Common myeloid progenitor, CD34-positive (primary cell): ENCODE data around the gene CXCL5.
A peak's percentile ranks its signal among the peaks of the same experiment; 100 is the strongest.

Source experiments
- CTCF ChIA-PET: fragments of 350-600 bp; sonication (Branson Sonifier 250); formaldehyde crosslinking; loops from one replicate; lab custom pipeline; 2021; ENCODE audit warnings: antibody characterized with exemption; lab: Charles Lee
- POLR2A ChIA-PET: fragments of 350-600 bp; sonication (Branson Sonifier 250); formaldehyde crosslinking; loops from one replicate; lab custom pipeline; 2021; ENCODE audit warnings: antibody characterized with exemption; lab: Charles Lee
- DNase-seq, 3 donors: peaks; one replicate each; pipeline versions ENCODE4 v3.0.0 to v3.0.0-alpha.2; 2013
- H3K27ac ChIP-seq, 2 experiments: 1 replicate in 1 of 2; 2 replicates in 1 of 2; pipeline ENCODE4 v1.7.0; 2013; ENCODE audit warnings: inconsistent platforms in 2 of 2, low read length in 2 of 2, mild to moderate bottlenecking in 2 of 2, low read depth in 1 of 2, moderate library complexity in 1 of 2; ENCODE audit not compliant: severe bottlenecking in 2 of 2, insufficient read depth in 1 of 2, poor library complexity in 1 of 2
- H3K27me3 ChIP-seq, 5 experiments: replicated peaks in 2 of 5; 1 replicate in 3 of 5; 2 replicates in 2 of 5; pipeline versions ENCODE4 v1.6.1 to v1.7.0; 2013; ENCODE audit warnings: low read length in 4 of 5, mild to moderate bottlenecking in 2 of 5, moderate library complexity in 2 of 5, inconsistent platforms in 1 of 5; ENCODE audit not compliant: insufficient read depth in 5 of 5, control insufficient read depth in 4 of 5
- H3K36me3 ChIP-seq, 4 experiments: 1 replicate in 2 of 4; 2 replicates in 2 of 4; pipeline versions ENCODE4 v1.6.1 to v1.7.0; 2013; ENCODE audit warnings: low read length in 3 of 4, control low read depth in 1 of 4, mild to moderate bottlenecking in 1 of 4; ENCODE audit not compliant: control insufficient read depth in 4 of 4, insufficient read depth in 4 of 4
- H3K4me1 ChIP-seq, 4 experiments: 1 replicate in 3 of 4; 2 replicates in 1 of 4; pipeline versions ENCODE4 v1.6.1 to v1.7.1; 2013; ENCODE audit warnings: low read length in 3 of 4, mild to moderate bottlenecking in 3 of 4, control low read depth in 1 of 4, inconsistent platforms in 1 of 4, moderate library complexity in 1 of 4; ENCODE audit not compliant: control insufficient read depth in 4 of 4, insufficient read depth in 4 of 4; ENCODE audit errors: control extremely low read depth in 1 of 4
- H3K4me3 ChIP-seq, 7 experiments: 1 replicate in 4 of 7; 2 replicates in 3 of 7; pipeline versions ENCODE4 v1.5.1 to v1.7.0; 2013; ENCODE audit warnings: mild to moderate bottlenecking in 7 of 7, low read length in 6 of 7, moderate library complexity in 6 of 7, inconsistent platforms in 2 of 7, low read depth in 2 of 7, control low read depth in 1 of 7; ENCODE audit not compliant: insufficient read depth in 4 of 7, control insufficient read depth in 1 of 7; ENCODE audit errors: extremely low read depth in 1 of 7
- H3K9me3 ChIP-seq, 5 experiments: 1 replicate in 4 of 5; 2 replicates in 1 of 5; pipeline versions ENCODE4 v1.6.1 to v1.7.1; 2013; ENCODE audit warnings: low read length in 4 of 5, mild to moderate bottlenecking in 2 of 5, inconsistent platforms in 1 of 5, low read depth in 1 of 5, moderate library complexity in 1 of 5; ENCODE audit not compliant: control insufficient read depth in 4 of 5, insufficient read depth in 2 of 5; ENCODE audit errors: control extremely low read depth in 1 of 5
- WGBS: methylation state at CpG from one replicate; pipeline ENCODE4 v1.1.5; 2013; ENCODE audit not compliant: insufficient coverage; 5-methylcytosine and 5-hydroxymethylcytosine counted together

The CXCL5 gene

GRCh38 chr4:74032064-74032463 is 33.6 kb upstream of the CXCL5 start:
- no peak overlapping the region for H3K4me3 ChIP-seq
- H3K4me1 ChIP-seq = peaks cover 2 to 15% (median 10%) of the 10 kb centered on the region in 4 experiments
- no peaks in the 10 kb centered on the region for H3K27me3 ChIP-seq
- DNase-seq = no peak
- ChIA-PET CTCF (interaction anchor here (0.6 to 1.3 kb wide), 4 partner anchors 10 to 68 kb away, joined by 3 to 4 read pairs (median 3); no protein-coding TSS in a partner anchor), POLR2A (no interaction called here)
- H3K27ac ChIP-seq = no peak overlapping the region
- H3K9me3 ChIP-seq = no peaks in the 10 kb centered on the region
- H3K36me3 ChIP-seq = no peaks in the 10 kb centered on the region

GRCh38 chr4:74031576-74031975 is 33.1 kb upstream of the CXCL5 start:
- ChIA-PET POLR2A (no interaction called here), CTCF (interaction anchor here (0.6 to 1.3 kb wide), 5 partner anchors 10 to 69 kb away, joined by 3 to 4 read pairs (median 3); no protein-coding TSS in a partner anchor)
- no peak for DNase-seq
- Histone ChIP-seq H3K4me1 (peaks cover 0 to 10% (median 5%) of the 10 kb centered on the region in 4 experiments), H3K27me3 (no peaks in the 10 kb centered on the region), H3K9me3 (peaks cover 0 to 2% (median 0%) of the 10 kb centered on the region in 5 experiments), H3K4me3 (no peak overlapping the region), H3K36me3 (no peaks in the 10 kb centered on the region), H3K27ac (no peak overlapping the region)

GRCh38 chr4:74030285-74030684 is 31.8 kb upstream of the CXCL5 start:
- peaks cover 0 to 6% (median 3%) of the 10 kb centered on the region in 4 experiments for H3K4me1 ChIP-seq
- no peaks in the 10 kb centered on the region for H3K27me3 ChIP-seq
- CTCF ChIA-PET = interaction anchor here (0.9 to 1.0 kb wide), 3 partner anchors 9 to 69 kb away, joined by 3 to 4 read pairs (median 3); partner anchors contain the start of genes CXCL2 and CXCL3
- H3K9me3 ChIP-seq = peaks cover 0 to 2% (median 0%) of the 10 kb centered on the region in 5 experiments
- H3K36me3 ChIP-seq = no peaks in the 10 kb centered on the region
- DNase-seq = peak in 1 of 3 donors; percentile 26
- POLR2A ChIA-PET = no interaction called here
- no peak overlapping the region for H3K4me3 ChIP-seq
- H3K27ac ChIP-seq = no peak overlapping the region

- H3K4me1 ChIP-seq = peaks cover 0 to 6% (median 3%) of the 10 kb centered on the region in 4 experiments
- H3K27ac ChIP-seq = no peak overlapping the region
- H3K4me3 ChIP-seq = no peak overlapping the region
- peaks cover 0 to 2% (median 0%) of the 10 kb centered on the region in 5 experiments for H3K9me3 ChIP-seq
- no peaks in the 10 kb centered on the region for H3K27me3 ChIP-seq
- ChIA-PET CTCF (interaction anchor here (0.5 to 0.9 kb wide), 3 partner anchors 16 to 175 kb away, joined by 3 to 4 read pairs (median 3); partner anchors contain the start of gene PF4V1), POLR2A (no interaction called here)
- DNase-seq = no peak
- WGBS = no CpG with 5 or more reads among the region's 1 CpG
- no peaks in the 10 kb centered on the region for H3K36me3 ChIP-seq
Observed at GRCh38 chr4:74028504-74028903, 30.0 kb upstream of the CXCL5 start.

GRCh38 chr4:74023709-74024108 is 25.2 kb upstream of the CXCL5 start:
- POLR2A ChIA-PET = no interaction called here
- CTCF ChIA-PET = interaction anchor here (1.6 kb wide), 1 partner anchor 9 kb away, joined by 5 read pairs; no protein-coding TSS in a partner anchor

GRCh38 chr4:74021601-74022000 is 23.1 kb upstream of the CXCL5 start:
- H3K4me3 ChIP-seq = no peak overlapping the region
- ChIA-PET CTCF (interaction anchor here (1.0 to 1.6 kb wide), 4 partner anchors 10 to 76 kb away, joined by 3 read pairs; no protein-coding TSS in a partner anchor), POLR2A (no interaction called here)
- no peak overlapping the region for H3K27ac ChIP-seq
- H3K36me3 ChIP-seq = no peaks in the 10 kb centered on the region
- WGBS = no CpG with 5 or more reads among the region's 2 CpGs
- no peak for DNase-seq
- H3K27me3 ChIP-seq = no peaks in the 10 kb centered on the region
- H3K9me3 ChIP-seq = peaks cover 0 to 2% (median 0%) of the 10 kb centered on the region in 5 experiments
- H3K4me1 ChIP-seq = peaks cover 2 to 6% (median 6%) of the 10 kb centered on the region in 4 experiments

More at GRCh38 chr4:74023709-74024108, 25.2 kb upstream of the CXCL5 start:
- Histone ChIP-seq H3K36me3 (no peaks in the 10 kb centered on the region), H3K4me1 (peaks cover 0 to 3% (median under 1%) of the 10 kb centered on the region in 4 experiments), H3K4me3 (no peak overlapping the region), H3K9me3 (peaks cover 0 to 2% (median 0%) of the 10 kb centered on the region in 5 experiments), H3K27ac (no peak overlapping the region), H3K27me3 (no peaks in the 10 kb centered on the region)
- DNase-seq = no peak
- 100% methylated on average over 1 of the region's 2 CpGs for WGBS

- CTCF ChIA-PET = interaction anchor here (1.0 to 1.4 kb wide), 6 partner anchors 11 to 288 kb away, joined by 3 to 6 read pairs (median 3); no protein-coding TSS in a partner anchor
- WGBS = 0% methylated on average over 1 of the region's 3 CpGs
- H3K27me3 ChIP-seq = no peaks in the 10 kb centered on the region
- H3K36me3 ChIP-seq = no peaks in the 10 kb centered on the region
- POLR2A ChIA-PET = interaction anchor here (0.6 kb wide), 1 partner anchor 80 kb away, joined by 4 read pairs; the partner anchor contains the start of gene CXCL2
- no peak overlapping the region for H3K27ac ChIP-seq
- H3K4me3 ChIP-seq = no peak overlapping the region
- peaks cover 10 to 24% (median 12%) of the 10 kb centered on the region in 4 experiments for H3K4me1 ChIP-seq
- H3K9me3 ChIP-seq = no peaks in the 10 kb centered on the region
- DNase-seq = peak; percentile 37 to 90 (median 83)
Observed at GRCh38 chr4:74018771-74019170, 20.3 kb upstream of the CXCL5 start.
